WTC11 (cell line): ENCODE measurements around the gene LAMC3.
A peak's percentile ranks its signal among the peaks of the same experiment; 100 is the strongest.

Source experiments
- CREM ChIP-seq: sonication (generic); formaldehyde crosslinking; IDR thresholded peaks from 2 replicates; pipeline ENCODE4 v1.8.1; 2022; ENCODE audit warnings: mild to moderate bottlenecking, missing genetic modification reagents, moderate library complexity
- CTCF ChIP-seq: fragments of 200-600 bp; IDR thresholded peaks from 2 replicates; pipeline ENCODE4 v1.8.0; 2022; ENCODE audit warnings: antibody characterized with exemption
- ESRRA ChIP-seq: sonication (generic); formaldehyde crosslinking; IDR thresholded peaks from 2 replicates; pipeline ENCODE4 v1.8.1; 2022; ENCODE audit warnings: mild to moderate bottlenecking, missing genetic modification reagents, borderline replicate concordance
- JUN ChIP-seq: sonication (generic); formaldehyde crosslinking; IDR thresholded peaks from 2 replicates; pipeline ENCODE4 v1.8.0; 2023; ENCODE audit warnings: mild to moderate bottlenecking, missing genetic modification reagents
- MAX ChIP-seq: sonication (generic); formaldehyde crosslinking; IDR thresholded peaks from 2 replicates; pipeline ENCODE4 v1.8.0; 2022; ENCODE audit warnings: mild to moderate bottlenecking, missing genetic modification reagents
- MYBL2 ChIP-seq: sonication (generic); formaldehyde crosslinking; IDR thresholded peaks from 2 replicates; pipeline ENCODE4 v1.8.1; 2023; ENCODE audit warnings: mild to moderate bottlenecking, moderate library complexity, missing genetic modification reagents
- RELA ChIP-seq: sonication (generic); formaldehyde crosslinking; IDR thresholded peaks from 2 replicates; pipeline ENCODE4 v1.8.1; 2022; ENCODE audit warnings: missing genetic modification reagents, mild to moderate bottlenecking, borderline replicate concordance

GRCh38 chr9:130997925-130998596 is 10.9 kb upstream of the LAMC3 start:
- TF ChIP-seq CTCF (peak; percentile 83), MAX (peak; percentile 79), RELA (CRISPR knock-in tag) (no peak), MYBL2 (0 out of 2 replicates have a peak, but pooled peaks have one; percentile 43), ESRRA (CRISPR knock-in tag) (no peak), CREM (CRISPR knock-in tag) (no peak), JUN (CRISPR knock-in tag) (no peak)
